ENCODE results near the gene OGA. TPM values are rescaled to one million over a fixed set of nuclear protein-coding genes. Genes with fewer than 3 reads are reported as not detected.

OGA gene
- total and polyA plus RNA-seq, 2 of the 8 experiments (the other 6 are each of a cell fraction or from before 2014, with no cell fraction given), result 31.2 to 107 TPM

- TF ChIP-seq CBX5 (IDR thresholded peaks at IDR 0.05; ENCODE audit: low read depth, low read length) (no peak), SP1 (IDR thresholded peaks at IDR 0.05; ENCODE audit: low read depth, low read length) (no peak), SUZ12 (IDR thresholded peaks at IDR 0.05; ENCODE audit: low read length) (no peak), KDM4A (IDR thresholded peaks at IDR 0.05; ENCODE audit: low read depth, low read length, severe bottlenecking) (no peak)
These were observed 59.4 kb downstream of the OGA start (continued) for GRCh38 chr10:101758858-101759257.

Measured in H1 (cell line).